K562 (cell line): ENCODE results near the gene PLXDC2. TPM values are rescaled to one million over a fixed set of nuclear protein-coding genes. Genes with fewer than 3 reads are reported as not detected.

Experiments
- ATAC-seq: fragments of 200-7000 bp; cut with Tn5 transposase; 3 replicates; pipeline ENCODE4 v1.9.1; 2020; ENCODE audit warnings: moderate library complexity
- BruUV-seq: library from RNA; stranded (reverse); fragments of 400-500 nt; replicated peaks from 2 replicates; lab custom pipeline; 2021; lab: Mats Ljungman, UMichigan
- CTCF ChIA-PET: fragments of 300-600 bp; formaldehyde crosslinking; extraction: SDS; loops from one replicate; lab custom pipeline; 2021; ENCODE audit warnings: low intra/inter-chr PET ratio; lab: Yijun Ruan, JAX
- POLR2A ChIA-PET: fragments of 300-600, 350-650 bp; sonication (Branson Sonifier 250); formaldehyde crosslinking; extraction: SDS; loops from one replicate; lab custom pipeline; 2021; ENCODE audit warnings: antibody characterized with exemption, inconsistent platforms; lab: Yijun Ruan, JAX
- DNase-seq, 4 experiments: peaks; one replicate each; pipeline versions ENCODE4 v3.0.0 to v3.0.0-alpha.2; 2011 to 2018; ENCODE audit warnings: low spot score in 3 of 4, mixed read lengths in 3 of 4; ENCODE audit errors: extremely low read depth in 1 of 4
- FAIRE-seq: peaks from 2 replicates; lab custom pipeline; 2011; peaks lifted over from hg19 to GRCh38; lab: Jason Lieb, UNC
- H2AFZ ChIP-seq: 2 replicates; pipeline ENCODE4 v1.6.0; 2011; ENCODE audit warnings: low read depth, low read length, control low read depth, inconsistent platforms
- H3K27ac ChIP-seq: fragments of 200-600 bp; 3 replicates; pipeline ENCODE4 v1.8.0; 2011; ENCODE audit warnings: low read depth, mild to moderate bottlenecking, control low read depth, inconsistent platforms, low read length, moderate library complexity, mixed read lengths; ENCODE audit errors: extremely low read depth
- H3K27me3 ChIP-seq, 2 experiments: fragments of 300-600 bp in 1 of 2; 2 replicates in 1 of 2; 3 replicates in 1 of 2; pipeline versions ENCODE4 v1.6.0 to v1.8.0; 2011; ENCODE audit warnings: inconsistent platforms in 2 of 2, low read length in 2 of 2, mild to moderate bottlenecking in 1 of 2, mixed read lengths in 1 of 2, moderate library complexity in 1 of 2; ENCODE audit not compliant: control insufficient read depth in 2 of 2, insufficient read depth in 2 of 2
- H3K36me3 ChIP-seq: fragments of 300-600 bp; 3 replicates; pipeline ENCODE4 v1.8.0; 2011; ENCODE audit warnings: mild to moderate bottlenecking, low read length, inconsistent platforms; ENCODE audit not compliant: control insufficient read depth, insufficient read depth
- H3K4me1 ChIP-seq, 2 experiments: fragments of 200-600 bp in 1 of 2; replicated peaks in 1 of 2; 2 replicates in 1 of 2; 3 replicates in 1 of 2; pipeline versions ENCODE4 v1.5.1 to v1.8.0; 2011; ENCODE audit warnings: inconsistent platforms in 2 of 2, low read length in 2 of 2, mild to moderate bottlenecking in 1 of 2, mixed read lengths in 1 of 2, moderate library complexity in 1 of 2; ENCODE audit not compliant: control insufficient read depth in 2 of 2, insufficient read depth in 2 of 2
- H3K4me2 ChIP-seq: 2 replicates; pipeline ENCODE4 v1.6.1; 2011; ENCODE audit warnings: low read length, control low read depth, inconsistent platforms, mixed read lengths; ENCODE audit not compliant: insufficient read depth
- H3K4me3 ChIP-seq: fragments of 200-600 bp; sonication (generic), shearing (Covaris generic); 2 replicates; pipeline ENCODE4 v1.5.1; 2016; ENCODE audit warnings: control low read depth, inconsistent platforms
- H3K79me2 ChIP-seq: fragments of 200-600 bp; 3 replicates; pipeline ENCODE4 v1.8.0; 2011; ENCODE audit warnings: low read length, inconsistent platforms; ENCODE audit not compliant: control insufficient read depth, insufficient read depth
- H3K9ac ChIP-seq, 2 experiments: 2 replicates each; pipeline versions ENCODE4 v1.6.0 to v1.6.1; 2011; ENCODE audit warnings: low read depth in 2 of 2, low read length in 2 of 2, control low read depth in 1 of 2, inconsistent platforms in 1 of 2, mild to moderate bottlenecking in 1 of 2, mixed read lengths in 1 of 2; ENCODE audit not compliant: insufficient read depth in 1 of 2
- H3K9me1 ChIP-seq: one replicate; pipeline ENCODE4 v1.6.0; 2011; ENCODE audit warnings: inconsistent platforms, mild to moderate bottlenecking, low read length, moderate library complexity; ENCODE audit not compliant: control insufficient read depth, insufficient read depth
- H3K9me3 ChIP-seq: replicated peaks from 2 replicates; pipeline ENCODE4 v1.5.1; 2011; ENCODE audit warnings: low read depth, low read length, inconsistent platforms; ENCODE audit not compliant: control insufficient read depth, insufficient read depth
- H4K20me1 ChIP-seq: replicated peaks from 2 replicates; pipeline ENCODE4 v1.6.1; 2011; ENCODE audit warnings: low read length, inconsistent platforms, mixed read lengths; ENCODE audit not compliant: control insufficient read depth, insufficient read depth
- PATZ1 ChIP-seq: fragments of 250-450 bp; sonication (Bioruptor Pico); IDR thresholded peaks from 2 replicates; pipeline ENCODE4 v1.5.0; 2020; ENCODE audit warnings: mild to moderate bottlenecking, borderline replicate concordance
- PTBP1 ChIP-seq: fragments of 200-400 bp; formaldehyde crosslinking; IDR thresholded peaks from 2 replicates; pipeline ENCODE4 v1.6.1; 2017; ENCODE audit warnings: low read depth, low read length
- RFX1 ChIP-seq: fragments of 450-650 bp; IDR thresholded peaks from 2 replicates; pipeline ENCODE4 v1.6.1; 2016; ENCODE audit warnings: mild to moderate bottlenecking, moderate library complexity
- ZNF408 ChIP-seq: fragments of 250-450 bp; sonication (Bioruptor Pico); IDR thresholded peaks from 2 replicates; pipeline ENCODE4 v1.4.0; 2020; ENCODE audit warnings: low read depth, mild to moderate bottlenecking, moderate library complexity
- ZNF75A ChIP-seq: fragments of 450-650 bp; formaldehyde crosslinking; IDR thresholded peaks from 2 replicates; pipeline ENCODE4 v1.4.0; 2020; ENCODE audit warnings: mild to moderate bottlenecking
- in situ Hi-C: fragments of 300-500 bp; cut with MboI; formaldehyde crosslinking; loops from 4 replicates; pipeline ENCODE4 v1.15.0; 2018; ENCODE audit warnings: inconsistent platforms, mixed read lengths
- intact Hi-C: fragments of 100-400 bp; cut with micrococcal nuclease; formaldehyde crosslinking; loops from 2 replicates; pipeline ENCODE4 v1.14.2; 2022
- polyA plus RNA-seq, 8 experiments: library from polyadenylated mRNA; depleted of rRNA in 4 of 8; stranded (reverse) in 5 of 8; unstranded in 3 of 8; fragments of >200 nt; fragmentation: Nextera tagmentation in 2 of 8; fragmentation: Illumina TruSeq in 1 of 8; extraction: Ambion mirVana in 2 of 8; extraction: Trizol in 1 of 8; gene quantifications; 2 replicates each; pipeline versions ENCODE4 v1.2.1 to v1.2.3, GENCODE V29; 2011 to 2014; ENCODE audit warnings: inconsistent platforms in 1 of 8, missing spikeins in 1 of 8
- total RNA-seq, 7 experiments: library from RNA; depleted of rRNA in 6 of 7; stranded (reverse); fragments of >200 nt in 6 of 7; fragmentation: Illumina TruSeq in 2 of 7; extraction: Trizol in 2 of 7; gene quantifications; 2 replicates each; pipeline versions ENCODE4 v1.2.1 to v1.2.3, GENCODE V29; 2011 to 2021; ENCODE audit warnings: low replicate concordance in 1 of 7

The PLXDC2 gene
- total and polyA plus RNA-seq, 9 of the 15 experiments (the other 6 are each of a cell fraction or from before 2014, with no cell fraction given), result 0.01 to 0.33 (median 0.10) TPM; not detected in 3

GRCh38 chr10:20232079-20232705, 416.0 kb downstream of the PLXDC2 start (continued):
- TF ChIP-seq ZNF75A, result no peak
- no peak for TF ChIP-seq RFX1
- TF ChIP-seq PTBP1, result no peak
- TF ChIP-seq ZNF408 (CRISPR knock-in tag), result no peak

- no peaks in the 10 kb centered on the region for H3K4me1 ChIP-seq
- in situ Hi-C loops, result no loop called here
- no peaks in the 10 kb centered on the region for H3K36me3 ChIP-seq
- FAIRE-seq (no peak), DNase-seq (no peak), ATAC-seq (no peak)
- H3K9me1 ChIP-seq, result no peaks in the 10 kb centered on the region
- H3K79me2 ChIP-seq, result no peaks in the 10 kb centered on the region
- no peaks in the 10 kb centered on the region for H3K9me3 ChIP-seq
- no peak overlapping the region for H3K9ac ChIP-seq
- H3K27ac ChIP-seq, result no peak overlapping the region
- no peak for TF ChIP-seq PATZ1 (CRISPR knock-in tag)
- ChIA-PET POLR2A (no interaction called here), CTCF (no interaction called here)
- no peak overlapping the region for H2AFZ ChIP-seq
- H3K4me2 ChIP-seq, result no peak overlapping the region
- H3K4me3 ChIP-seq, result no peak overlapping the region
- intact Hi-C loops, result no loop called here
- BruUV-seq, result no TSS peak
- no peaks in the 10 kb centered on the region for H3K27me3 ChIP-seq
- H4K20me1 ChIP-seq, result no peaks in the 10 kb centered on the region
Observed at GRCh38 chr10:20233423-20233822, 417.2 kb downstream of the PLXDC2 start.
